HG03196 (cell line): ENCODE measurements around the gene DZIP1L.

ENCODE experiments used
- ATAC-seq: cut with Tn5 transposase; IDR thresholded peaks from one replicate; pipeline ENCODE4 v1.9.1; 2021; ENCODE audit not compliant: unreplicated experiment

DZIP1L gene

DNA sequence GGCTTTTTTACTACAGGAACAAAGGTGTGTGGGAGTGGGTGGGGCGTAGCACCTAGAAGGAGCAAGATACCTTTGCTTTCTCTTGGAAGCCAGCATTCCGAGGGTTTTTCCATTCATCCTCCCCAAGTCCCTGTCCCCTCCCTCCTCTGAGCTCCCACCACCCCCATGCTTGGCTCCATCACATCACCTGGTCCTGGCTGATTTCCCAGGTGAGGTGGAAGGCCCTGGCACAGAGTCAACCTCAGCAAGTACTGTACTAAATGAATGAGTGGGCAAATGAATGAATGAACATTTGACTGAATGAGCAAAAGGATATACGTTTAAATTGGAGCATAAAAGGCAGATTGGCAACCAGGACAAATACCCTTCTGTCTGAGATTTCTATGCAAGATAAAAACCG, 45.4 kb downstream of the DZIP1L start:
- ATAC-seq, result no peak

DNA sequence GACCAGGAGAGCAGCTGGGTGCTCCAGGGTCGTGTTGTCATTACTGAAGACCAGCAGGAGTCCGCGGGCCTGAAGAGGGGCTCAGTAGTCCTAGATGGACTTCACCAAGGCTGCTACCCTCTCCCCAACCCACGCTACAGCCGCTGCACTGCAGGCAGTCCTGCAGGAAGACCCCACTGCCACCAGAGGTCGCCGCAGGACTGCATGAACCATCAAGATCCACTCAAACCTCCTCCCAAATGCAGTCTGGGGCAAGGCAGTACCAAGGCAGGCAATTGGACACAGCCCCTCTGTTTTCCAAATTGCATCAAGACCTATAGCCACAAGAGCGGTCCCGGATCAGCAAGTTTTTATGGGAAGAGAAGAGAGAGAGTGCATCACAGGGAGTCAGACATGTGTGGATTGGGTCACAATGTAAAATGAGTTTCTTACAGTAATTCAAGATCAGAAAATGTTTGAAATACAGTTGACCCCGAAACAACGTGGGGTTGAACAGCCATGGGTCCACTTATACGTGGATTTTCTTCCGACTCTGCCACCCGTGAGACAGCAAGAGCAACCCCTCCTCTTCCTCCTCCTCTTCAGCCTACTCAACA, 46.7 kb downstream of the DZIP1L start:
- peak; percentile 75 for ATAC-seq

DNA sequence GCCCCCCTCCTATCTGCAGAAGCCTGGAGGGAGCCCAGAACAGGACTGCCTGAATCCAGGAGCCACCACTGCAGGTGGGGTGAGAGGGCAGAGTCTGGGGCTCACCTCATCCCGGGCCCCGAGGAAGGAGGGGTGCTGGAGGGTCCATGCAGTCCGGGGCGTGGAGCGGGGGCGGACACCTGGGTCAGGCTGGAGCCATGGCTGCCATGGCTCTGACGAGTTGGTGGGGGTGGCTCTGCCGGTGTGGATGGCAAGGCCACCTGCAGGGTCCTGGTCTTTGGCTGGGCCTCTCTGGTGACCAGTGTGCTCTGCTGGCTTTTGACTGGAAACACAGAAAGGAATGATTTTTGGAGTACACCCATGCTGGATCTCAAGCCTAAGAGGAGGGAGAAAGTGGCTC, 47.4 kb downstream of the DZIP1L start:
- ATAC-seq, result no peak

DNA sequence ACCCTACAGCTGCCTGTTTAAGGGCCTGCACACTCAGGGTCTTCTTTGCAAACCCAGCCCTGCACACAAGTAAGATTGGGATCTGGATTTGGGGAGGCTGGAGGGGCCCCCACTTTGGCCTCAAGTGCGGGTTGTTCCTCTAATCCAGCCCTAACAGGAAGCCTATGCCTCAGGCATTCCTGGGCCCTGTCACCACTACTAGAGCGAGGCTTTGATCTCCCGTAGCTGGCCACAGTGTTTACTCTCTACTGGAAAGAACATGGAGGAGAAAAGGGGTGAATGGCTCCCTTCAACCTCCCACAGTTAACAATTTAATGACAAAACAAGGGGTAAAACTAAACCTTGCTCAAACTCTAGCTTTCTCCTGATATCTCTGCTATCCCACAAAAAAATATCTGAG, 48.4 kb downstream of the DZIP1L start:
- ATAC-seq, result no peak

DNA sequence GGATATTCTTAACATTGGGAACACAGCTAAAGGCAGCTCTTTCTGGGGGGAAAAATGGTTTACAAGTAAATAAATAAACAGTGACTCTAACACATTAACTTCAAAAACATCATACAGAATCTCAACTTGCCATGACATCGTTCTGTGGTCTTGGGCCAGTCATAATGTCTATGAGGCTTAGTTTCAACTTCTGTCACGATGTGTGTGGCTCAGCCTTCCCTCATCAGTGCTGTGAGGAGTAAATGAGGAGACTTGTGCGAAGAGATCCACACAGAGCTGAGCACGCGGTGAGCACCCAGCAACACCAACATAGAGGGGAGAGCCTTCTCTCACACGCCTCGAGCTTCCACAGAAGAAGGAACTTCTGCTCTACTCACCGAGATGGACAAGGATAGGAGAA, 49.0 kb downstream of the DZIP1L start:
- ATAC-seq, result peak; percentile 75

DNA sequence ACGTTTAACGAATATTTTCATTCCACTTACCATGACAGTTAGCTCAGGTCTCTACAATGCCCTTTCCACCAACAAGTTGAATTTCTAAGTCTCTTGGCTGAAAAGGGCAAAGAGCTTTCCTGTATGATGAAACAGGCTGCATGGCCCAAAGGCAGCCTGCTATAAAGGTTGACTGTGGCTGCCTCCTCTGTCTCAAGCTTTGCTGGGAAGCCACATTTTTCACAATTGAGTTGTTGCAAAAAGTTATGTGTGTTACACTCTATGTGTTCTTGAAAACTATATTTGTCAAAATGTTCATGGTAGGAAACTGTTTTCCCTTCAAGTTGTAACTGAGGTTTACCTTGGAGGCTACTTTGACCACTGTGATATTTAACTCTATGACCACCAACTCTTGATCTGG, 49.5 kb downstream of the DZIP1L start:
- no peak for ATAC-seq

DNA sequence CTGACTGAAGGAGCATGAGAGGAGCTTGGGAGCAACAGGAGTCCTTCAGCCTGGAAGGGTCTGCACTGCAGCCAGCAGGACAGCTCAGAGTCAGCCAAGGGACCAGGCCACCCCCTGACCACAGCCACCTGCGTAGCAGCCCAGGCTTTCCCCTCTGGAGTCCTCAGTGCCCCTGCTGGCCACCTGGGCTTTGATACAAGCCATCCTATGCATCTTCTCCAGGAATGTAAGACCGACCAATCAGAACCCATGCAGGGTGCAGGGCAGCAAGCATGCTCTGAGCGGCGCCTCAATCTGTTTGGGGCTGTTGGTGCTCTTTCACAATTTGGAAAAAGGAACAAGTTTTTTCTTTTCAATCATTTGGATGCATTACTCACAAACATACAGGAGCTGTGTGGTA, 52.0 kb downstream of the DZIP1L start:
- ATAC-seq, result no peak

DNA sequence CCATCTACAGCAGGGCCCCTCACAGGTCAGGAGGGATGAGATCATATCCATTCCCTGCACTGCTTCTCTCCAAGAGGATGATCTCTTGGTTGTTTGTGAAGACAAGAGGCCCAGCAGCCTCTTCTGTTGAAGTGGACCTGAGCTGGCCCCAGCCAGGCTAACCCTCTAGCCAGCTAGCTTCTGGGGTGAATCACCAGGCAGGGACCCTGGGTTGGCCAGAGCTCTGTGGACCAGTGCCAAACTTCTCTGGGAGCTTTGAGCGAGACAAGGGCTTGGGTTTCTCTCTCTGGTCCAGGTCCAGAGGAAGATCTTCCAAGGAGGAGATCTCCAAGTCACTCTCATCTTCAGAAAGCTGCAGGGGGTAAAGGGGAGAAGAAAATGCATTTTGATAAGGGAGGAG, 52.8 kb downstream of the DZIP1L start:
- no peak for ATAC-seq

DNA sequence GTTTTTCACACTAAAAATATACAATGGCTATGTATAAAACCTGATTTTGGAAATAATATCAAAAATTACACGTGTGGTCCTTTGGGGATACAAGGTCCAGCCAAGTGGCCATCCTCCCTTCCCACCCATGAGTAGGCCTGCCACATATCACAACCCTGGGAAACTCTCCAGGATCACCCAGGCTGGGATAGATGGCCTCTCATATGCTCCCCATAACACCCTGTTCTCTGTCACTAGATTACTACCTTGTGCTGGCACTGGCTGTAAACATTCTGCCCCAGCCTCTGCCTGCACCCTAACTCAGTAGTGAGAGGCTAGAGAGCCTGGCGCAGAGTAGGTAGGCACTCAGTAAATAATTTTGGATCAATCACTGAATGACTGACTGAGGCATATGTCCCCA, 53.4 kb downstream of the DZIP1L start:
- no peak for ATAC-seq

DNA sequence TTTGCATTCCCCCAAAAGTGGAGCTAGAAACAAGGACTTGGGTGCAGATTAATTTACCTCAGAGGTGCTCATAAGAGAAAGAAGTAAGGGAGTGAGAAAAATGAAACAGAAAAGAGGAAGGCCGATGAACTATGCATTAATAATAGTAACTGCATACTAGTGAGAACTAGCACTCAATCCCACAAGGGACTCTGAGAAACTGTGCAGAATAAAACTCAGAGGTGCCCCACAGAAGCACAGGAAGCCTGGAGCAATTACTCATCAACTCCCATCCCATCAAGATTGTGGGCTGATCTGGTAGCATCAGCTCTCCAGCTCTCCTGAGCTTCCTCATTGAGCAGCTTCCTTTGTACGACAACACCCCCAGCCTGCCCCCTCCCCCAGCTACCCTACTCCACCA, 54.6 kb downstream of the DZIP1L start:
- no peak for ATAC-seq

DNA sequence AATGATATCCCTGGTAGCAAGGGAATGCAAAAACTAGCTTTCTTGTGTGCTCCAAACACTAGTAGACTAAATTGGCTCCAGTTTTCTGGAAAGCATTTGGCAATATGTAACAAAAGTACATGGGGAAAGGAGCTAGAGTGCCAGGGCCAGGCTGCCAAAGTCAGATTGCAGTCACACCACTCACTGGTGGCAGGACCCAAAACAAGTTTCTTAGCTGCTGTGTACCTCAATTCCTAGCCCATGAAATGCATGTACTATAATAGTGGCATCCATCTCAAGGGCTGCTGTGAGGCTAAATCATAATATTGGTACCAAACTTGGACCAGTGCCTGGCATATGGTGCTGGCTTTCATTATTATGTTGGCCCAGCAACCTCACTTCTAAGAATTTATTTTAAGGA, 56.1 kb downstream of the DZIP1L start:
- no peak for ATAC-seq

DNA sequence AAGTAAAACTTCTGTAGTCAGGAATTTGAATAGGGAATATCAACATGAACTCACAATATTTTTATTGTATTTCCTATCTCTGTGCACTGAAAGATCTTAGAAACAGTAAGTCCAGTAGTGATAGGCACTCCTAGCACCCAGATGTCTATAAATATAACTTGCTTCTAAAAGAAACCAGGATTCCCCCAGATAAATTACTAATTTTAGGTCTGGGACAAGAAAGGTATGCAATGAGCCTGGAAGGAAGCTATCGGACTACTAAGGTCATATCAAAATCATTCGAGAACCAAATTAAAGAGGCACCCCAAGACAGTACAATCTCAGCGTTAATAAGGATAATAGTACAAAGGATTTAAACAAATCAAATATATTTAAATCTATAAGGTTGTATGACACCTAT, 58.0 kb downstream of the DZIP1L start:
- no peak for ATAC-seq

DNA sequence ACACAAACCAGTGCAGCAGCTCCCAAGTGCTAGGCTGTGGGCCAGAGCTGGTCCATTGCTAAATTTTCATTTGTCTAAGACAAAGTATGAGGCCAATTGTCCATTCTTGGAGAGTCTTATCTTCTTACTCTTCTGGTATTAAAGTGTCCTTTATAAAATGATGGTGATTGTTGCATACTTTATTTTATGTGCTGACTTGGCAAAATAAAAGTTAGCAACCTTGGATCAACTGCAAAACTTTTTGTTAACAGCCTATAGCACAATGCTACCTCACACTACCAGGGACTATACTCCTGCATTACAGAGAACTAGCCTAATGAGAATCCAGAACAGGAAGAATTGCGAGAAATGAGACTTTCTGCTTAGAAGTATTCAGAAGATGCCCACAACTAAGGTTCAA, 61.4 kb downstream of the DZIP1L start:
- no peak for ATAC-seq

DNA sequence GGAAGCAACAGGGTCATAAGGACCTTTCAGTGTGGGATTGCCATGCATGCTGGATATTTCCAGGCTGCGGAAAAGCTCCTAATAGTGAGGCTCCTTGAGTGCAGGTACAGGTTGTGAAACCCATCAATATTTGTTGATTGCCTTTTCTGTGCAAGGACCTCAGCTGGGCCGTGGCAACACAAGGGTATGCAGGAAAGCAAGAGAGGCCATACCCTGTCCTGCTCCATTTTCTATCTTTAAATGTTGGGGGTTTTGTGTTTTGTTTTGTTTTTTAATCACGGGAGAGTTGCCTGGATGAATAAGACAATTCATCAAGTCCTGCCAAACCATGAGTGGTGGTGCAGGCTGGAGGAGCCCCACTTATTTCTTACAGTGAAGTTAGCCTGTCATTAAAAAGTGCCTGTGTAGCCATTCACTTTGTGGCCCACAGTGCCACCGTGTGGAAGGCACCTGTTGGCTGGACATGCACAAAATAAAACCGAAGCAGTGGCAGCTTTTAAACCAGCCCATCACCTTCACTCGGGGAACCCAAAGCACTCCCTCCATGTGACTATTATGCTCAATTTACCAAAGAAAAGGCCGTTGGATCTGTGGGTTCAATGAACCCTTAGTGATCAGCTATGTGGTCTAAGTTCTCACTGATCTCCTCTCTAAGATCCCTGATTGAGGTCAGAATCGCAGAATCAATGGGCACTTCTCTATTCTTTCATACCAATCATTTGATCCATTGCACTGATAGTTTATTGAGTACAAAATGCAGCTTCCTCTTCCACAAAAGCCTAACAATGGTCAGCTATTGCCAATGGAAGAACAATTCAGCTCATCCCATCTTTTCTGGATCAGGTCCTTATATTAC, 63.2 kb downstream of the DZIP1L start:
- peak; percentile 72 for ATAC-seq

DNA sequence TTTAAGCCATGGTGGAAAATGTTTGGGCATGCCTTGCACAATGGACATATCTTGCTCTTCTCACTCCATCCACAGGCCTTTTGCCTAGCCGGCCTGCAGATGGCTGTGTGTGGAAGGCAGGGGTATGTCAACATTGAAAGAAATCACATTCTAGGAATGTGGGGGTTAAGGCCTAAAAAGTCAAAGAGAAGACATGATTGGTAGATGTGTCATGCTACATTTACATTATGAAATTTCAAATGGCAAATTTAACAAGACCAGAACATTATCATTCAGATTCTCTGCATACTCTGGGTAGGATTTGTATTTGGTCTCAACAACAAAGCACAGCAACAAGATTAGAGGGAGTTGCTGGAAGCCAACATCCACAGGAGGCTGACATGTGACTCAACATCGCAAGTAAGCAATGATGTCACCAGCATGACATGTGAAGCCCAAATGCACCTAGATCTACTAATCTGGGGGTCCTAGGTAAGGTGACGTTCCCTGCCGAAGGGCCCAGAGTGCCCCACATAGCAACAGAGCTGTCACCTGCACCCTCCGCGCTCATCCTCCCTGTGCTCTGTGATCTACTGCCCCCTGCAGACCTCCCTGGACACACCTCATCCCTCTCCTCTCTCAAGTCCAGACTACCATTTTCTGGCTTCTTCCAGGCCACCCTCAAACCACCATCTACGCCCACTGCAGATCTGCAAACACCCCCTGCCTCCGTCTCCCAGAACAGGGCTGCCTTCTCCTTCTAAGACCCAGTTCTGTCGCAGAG, 66.1 kb downstream of the DZIP1L start:
- no peak for ATAC-seq

DNA sequence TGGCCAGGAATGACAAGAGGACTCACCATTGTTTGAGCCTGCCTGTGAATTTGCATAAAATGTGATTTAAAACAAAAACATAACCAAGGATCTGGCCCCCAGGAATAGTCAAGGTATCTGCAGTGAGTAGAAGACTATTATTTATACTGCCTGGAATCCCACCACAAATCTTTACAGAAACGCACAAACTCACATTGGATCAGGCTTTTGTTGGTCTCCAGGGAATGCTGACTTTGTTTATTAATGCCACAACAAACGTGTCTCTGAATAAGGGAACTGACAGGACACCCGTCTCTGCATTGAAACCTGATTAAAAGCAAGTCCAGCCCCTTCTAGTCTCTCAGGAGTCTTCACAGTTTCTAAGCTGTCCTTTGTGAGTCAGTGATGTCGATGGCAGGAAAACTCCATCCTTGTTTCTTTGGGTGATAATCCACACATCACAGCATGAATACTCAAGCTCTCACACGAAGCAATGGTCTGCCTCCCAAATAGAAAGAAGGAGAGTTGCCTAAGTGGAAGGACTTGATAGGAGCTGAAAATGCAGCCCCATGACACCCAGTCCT, 67.7 kb downstream of the DZIP1L start:
- no peak for ATAC-seq

DNA sequence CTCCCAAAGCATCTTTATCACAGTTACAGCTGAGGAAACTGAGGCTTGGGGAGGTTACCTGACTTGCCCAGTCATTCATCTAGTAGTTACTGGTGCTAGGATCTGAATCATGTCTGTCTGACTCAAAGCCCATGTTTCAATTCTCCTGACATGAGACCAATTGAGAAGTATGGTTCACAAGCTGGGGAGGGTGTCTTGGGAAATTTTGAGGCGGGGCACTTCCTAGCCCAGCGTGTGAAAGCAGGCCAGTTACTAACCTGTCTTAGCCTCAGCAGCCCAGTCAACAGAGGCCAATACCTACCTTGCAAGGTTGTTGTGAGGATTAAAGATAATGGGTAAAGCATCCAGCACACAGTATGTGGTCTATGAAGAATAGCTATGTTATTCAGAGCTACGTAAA, 68.5 kb downstream of the DZIP1L start:
- no peak for ATAC-seq

DNA sequence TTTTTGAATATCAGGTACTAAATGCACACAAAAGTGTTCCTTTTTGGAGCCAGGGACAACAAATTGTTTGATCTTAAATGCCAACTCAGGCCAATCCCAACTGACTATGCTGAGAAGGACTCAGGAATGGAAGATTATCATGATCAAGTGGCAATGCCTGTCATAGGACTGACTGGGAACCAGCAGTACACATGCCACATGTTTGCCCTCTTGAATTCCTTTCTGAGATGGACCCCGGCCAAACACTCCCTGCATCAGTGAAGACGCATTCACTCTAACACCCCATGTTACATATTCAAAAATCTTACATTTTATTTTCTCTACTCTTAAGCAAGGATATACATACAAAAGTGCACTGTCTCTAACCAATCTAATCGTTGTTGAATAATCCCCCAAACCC, 69.3 kb downstream of the DZIP1L start:
- no peak for ATAC-seq

DNA sequence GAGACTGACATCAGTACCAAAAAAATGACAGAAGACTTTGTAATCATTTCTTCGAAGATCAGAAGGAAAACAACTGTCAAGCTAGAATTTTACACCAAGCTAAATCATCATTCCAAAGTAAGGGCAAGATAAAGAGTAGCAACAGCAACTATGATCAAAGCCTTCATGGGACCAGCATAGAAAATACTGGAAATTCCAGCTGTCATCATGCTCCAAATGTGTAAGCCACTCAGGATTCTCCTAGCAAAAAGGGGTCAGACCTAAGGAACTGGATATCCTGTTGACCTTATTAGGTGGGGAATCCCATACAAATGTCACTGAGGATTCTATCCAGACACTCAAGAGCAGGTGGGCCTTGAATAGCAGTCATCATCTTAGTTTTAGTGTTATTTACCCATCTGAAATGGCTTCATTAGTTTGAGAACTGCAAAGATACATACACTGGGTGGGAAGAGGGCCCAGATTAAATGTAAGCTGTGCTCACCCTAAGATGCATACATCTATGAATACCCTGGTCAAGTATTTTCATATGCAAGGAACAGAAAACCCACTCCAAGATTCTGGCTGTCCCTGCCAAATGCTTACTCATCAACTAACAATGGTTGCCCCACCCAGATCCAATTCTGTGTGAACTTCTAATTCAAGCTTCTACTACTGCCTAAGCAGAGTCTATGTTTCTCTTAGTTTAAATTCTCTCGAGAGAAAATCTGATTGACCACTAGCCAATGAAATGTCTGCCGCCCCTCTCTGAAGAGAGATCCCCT, 72.0 kb downstream of the DZIP1L start:
- ATAC-seq, result no peak

DNA sequence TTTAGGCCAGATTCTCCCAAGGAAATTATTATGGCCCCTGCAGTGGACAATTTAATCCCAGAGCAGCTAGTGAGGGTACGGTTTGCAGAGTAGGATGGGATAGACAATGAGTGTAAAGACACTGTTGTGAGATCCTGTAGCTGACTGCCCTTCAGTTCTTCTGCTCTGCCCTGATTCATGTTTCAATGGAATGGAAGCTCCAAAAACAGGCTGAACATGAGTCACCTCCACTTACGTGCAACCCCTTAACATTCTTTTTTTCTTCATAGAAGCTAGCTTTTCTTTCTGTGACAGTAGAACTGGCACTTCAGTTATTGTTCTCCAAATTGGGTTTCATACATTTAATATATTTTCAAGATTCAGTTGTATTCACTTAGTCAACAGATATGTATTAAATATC, 73.4 kb downstream of the DZIP1L start:
- ATAC-seq, result no peak
